Ishikawa (cell line): ENCODE data around the gene SPAG7.

Source experiments
- EP300 ChIP-seq: IDR thresholded peaks from 2 replicates; pipeline ENCODE4 v1.6.1; 2012; ENCODE audit warnings: borderline replicate concordance
- FOXM1 ChIP-seq: IDR thresholded peaks from 2 replicates; pipeline ENCODE4 v1.6.1; 2012; ENCODE audit warnings: low read depth, borderline replicate concordance
- MAX ChIP-seq: IDR thresholded peaks from 2 replicates; pipeline ENCODE4 v1.6.1; 2012
- RAD21 ChIP-seq: IDR thresholded peaks from 2 replicates; pipeline ENCODE4 v1.6.1; 2012; ENCODE audit warnings: low read depth
- REST ChIP-seq: IDR thresholded peaks from 2 replicates; pipeline ENCODE4 v1.6.1; 2012; ENCODE audit warnings: low read depth, mild to moderate bottlenecking
- TCF12 ChIP-seq: IDR thresholded peaks from 2 replicates; pipeline ENCODE4 v1.6.1; 2012; ENCODE audit warnings: low read depth
- TEAD4 ChIP-seq: IDR thresholded peaks from 2 replicates; pipeline ENCODE4 v1.6.1; 2012
- USF1 ChIP-seq: IDR thresholded peaks from 2 replicates; pipeline ENCODE4 v1.6.1; 2012

- TF ChIP-seq EP300: no peak
- TF ChIP-seq USF1: no peak
- TF ChIP-seq RAD21: no peak
- TF ChIP-seq TCF12: no peak
- TF ChIP-seq FOXM1: no peak
- TF ChIP-seq TEAD4: no peak
- no peak for TF ChIP-seq REST
- no peak for TF ChIP-seq MAX
Measured at GRCh38 chr17:4919511-4920047, 48.0 kb downstream of the SPAG7 start.
